AG10803 (cell line): ENCODE results near the gene DIP2A.

Experiments
- DNase-seq: peaks from one replicate; pipeline ENCODE4 v3.0.0; 2010; ENCODE audit warnings: low read depth
- H3K4me3 ChIP-seq: 2 replicates; pipeline ENCODE4 v1.5.1; 2011; ENCODE audit warnings: mild to moderate bottlenecking, low read length, control low read depth
- TF ChIP-seq, protein P1 (sequence below): conservative IDR thresholded peaks from 2 replicates; pipeline ENCODE4 v1.5.1; 2011; ENCODE audit warnings: mild to moderate bottlenecking, low read length, control low read depth, inconsistent platforms

The DIP2A gene

DNA sequence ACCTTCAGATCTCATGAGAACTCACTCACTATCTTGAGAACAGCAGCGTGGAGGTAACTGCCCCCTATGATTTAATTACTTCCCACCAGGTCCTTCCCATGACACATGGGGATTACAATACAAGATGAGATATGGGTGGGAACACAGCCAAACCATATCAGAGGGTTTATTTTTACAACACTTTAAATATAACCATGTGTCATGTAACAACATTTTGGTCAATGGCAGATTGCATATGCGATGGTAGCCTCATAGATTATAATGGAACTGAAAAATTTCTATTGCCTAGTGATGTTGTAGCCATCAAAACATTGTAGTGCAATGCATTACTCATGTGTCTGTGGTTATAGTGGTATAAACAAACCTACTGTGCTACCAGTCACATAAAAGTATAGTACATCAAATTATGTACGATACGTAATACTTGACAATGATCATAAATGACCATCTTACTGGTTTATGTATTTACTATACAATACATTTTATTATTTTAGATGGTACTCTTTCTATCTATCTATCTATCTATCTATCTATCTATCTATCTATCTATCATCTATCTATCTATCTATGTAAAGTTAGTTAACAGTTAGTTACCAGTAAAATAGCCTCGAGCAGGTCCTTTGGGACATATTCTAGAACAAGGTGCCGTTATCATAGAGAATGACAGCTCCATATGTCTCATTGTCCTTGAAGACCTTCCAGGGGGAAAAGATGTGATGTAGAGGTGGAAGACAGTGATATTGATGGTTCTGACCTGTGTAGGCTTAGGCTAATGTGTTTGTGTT, 158.8 kb downstream of the DIP2A start:
- H3K4me3 ChIP-seq: no peak overlapping the region
- DNase-seq: peak; percentile 38
- TF ChIP-seq, protein P1, sequence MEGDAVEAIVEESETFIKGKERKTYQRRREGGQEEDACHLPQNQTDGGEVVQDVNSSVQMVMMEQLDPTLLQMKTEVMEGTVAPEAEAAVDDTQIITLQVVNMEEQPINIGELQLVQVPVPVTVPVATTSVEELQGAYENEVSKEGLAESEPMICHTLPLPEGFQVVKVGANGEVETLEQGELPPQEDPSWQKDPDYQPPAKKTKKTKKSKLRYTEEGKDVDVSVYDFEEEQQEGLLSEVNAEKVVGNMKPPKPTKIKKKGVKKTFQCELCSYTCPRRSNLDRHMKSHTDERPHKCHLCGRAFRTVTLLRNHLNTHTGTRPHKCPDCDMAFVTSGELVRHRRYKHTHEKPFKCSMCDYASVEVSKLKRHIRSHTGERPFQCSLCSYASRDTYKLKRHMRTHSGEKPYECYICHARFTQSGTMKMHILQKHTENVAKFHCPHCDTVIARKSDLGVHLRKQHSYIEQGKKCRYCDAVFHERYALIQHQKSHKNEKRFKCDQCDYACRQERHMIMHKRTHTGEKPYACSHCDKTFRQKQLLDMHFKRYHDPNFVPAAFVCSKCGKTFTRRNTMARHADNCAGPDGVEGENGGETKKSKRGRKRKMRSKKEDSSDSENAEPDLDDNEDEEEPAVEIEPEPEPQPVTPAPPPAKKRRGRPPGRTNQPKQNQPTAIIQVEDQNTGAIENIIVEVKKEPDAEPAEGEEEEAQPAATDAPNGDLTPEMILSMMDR: no peak

DNA sequence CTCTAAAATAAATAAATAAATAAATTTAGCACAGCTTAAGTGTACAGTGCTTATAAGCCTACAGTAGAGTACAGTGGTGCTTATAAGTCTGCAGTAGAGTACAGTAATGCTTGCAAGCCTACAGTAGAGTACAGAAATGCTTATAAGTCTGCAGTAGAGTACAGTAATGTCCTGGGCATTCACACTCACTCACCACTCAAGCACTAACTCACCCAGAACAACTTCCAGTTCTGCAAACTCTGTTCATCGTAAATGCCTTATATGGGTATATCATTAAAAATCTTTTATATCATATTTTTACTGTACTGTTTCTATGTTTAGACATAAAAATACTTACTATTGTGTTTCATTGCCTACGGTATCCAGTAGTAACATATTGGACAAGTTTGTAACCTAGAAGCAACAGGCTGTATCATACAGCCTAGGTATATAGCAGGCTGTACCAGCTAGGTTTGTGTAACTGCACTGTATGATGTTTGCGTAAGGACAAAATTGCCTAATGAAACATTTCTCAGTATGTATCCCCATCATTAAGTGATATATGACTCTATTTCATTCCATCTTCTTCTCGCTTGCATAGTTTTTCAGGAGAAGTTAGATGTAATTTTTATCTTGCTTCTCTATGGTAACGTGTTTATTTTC, 160.2 kb downstream of the DIP2A start:
- no peak overlapping the region for H3K4me3 ChIP-seq
- DNase-seq: no peak
- TF ChIP-seq, protein P1: no peak
